ENCODE results near the gene TRIM52.
"Not testable (repeated sequence)": the region's sequence is repeated elsewhere in the genome, so short reads cannot be mapped to it uniquely, and the experiment has no call there.

GRCh38 chr5:181283841-181284755 is 23.2 kb upstream of the TRIM52 start:
- TF ChIP-seq POLR2A (IDR thresholded peaks at IDR 0.05): not testable (repeated sequence)
- TF ChIP-seq, protein P1, sequence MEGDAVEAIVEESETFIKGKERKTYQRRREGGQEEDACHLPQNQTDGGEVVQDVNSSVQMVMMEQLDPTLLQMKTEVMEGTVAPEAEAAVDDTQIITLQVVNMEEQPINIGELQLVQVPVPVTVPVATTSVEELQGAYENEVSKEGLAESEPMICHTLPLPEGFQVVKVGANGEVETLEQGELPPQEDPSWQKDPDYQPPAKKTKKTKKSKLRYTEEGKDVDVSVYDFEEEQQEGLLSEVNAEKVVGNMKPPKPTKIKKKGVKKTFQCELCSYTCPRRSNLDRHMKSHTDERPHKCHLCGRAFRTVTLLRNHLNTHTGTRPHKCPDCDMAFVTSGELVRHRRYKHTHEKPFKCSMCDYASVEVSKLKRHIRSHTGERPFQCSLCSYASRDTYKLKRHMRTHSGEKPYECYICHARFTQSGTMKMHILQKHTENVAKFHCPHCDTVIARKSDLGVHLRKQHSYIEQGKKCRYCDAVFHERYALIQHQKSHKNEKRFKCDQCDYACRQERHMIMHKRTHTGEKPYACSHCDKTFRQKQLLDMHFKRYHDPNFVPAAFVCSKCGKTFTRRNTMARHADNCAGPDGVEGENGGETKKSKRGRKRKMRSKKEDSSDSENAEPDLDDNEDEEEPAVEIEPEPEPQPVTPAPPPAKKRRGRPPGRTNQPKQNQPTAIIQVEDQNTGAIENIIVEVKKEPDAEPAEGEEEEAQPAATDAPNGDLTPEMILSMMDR (IDR thresholded peaks at IDR 0.05): not testable (repeated sequence)
